NCI-H2227 (cell line): Measurements from ENCODE around the gene RUSF1.

Source experiments
- DNase-seq: peaks from one replicate; lab custom pipeline; 2025; ENCODE audit not compliant: unreplicated experiment; lab: John Stamatoyannopoulos, UW

The RUSF1 gene

DNA sequence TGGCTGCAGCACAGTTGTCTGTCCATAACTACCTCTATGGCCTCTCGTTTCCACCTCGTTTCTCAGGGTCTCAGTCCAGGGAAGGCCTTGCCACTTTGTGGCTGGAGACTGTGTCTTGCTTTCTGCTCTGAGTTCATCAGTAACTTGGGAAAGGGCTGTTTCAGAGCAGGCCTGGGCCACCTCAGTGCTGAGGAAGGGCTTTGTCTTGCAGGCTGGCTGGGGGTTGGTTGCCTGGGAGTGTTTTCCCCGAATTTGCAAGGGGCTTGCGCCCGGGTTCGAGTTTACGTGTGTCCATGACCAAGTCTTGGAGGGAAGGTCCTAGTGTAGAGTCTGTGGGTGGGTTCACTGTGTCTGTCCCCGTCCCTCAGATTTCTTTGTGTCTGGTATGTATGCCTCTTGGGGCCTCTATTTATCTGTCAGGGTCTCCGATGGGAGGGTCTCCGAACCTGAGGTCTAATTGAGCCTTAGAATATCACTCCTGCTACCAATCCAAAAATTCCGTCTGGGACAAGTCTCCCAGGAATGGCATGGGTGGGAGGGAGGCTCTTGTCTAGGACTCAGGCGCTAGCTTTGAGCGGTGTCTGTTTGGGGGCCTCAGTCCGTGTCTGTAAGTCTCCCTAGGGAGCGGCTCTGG, 36.8 kb downstream of the RUSF1 start:
- DNase-seq = no peak

DNA sequence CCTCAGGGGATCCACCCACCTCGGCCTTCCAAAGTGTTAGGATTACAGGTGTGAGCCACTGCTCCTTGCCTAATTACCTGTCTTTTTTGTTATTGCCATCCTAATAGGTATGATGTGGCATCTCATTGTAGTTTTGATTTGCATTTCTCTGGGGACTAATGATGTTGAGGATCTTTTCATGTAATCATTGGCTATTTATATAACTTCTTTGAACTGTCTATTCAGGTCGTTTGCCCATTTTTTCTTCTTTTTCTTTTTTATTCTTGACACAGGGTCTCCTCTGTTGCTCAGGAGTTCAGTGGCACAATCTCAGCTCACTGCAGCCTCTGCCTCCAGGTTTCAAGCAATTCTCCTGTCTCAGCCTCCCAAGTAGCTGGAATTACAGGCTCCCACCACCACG, 37.6 kb downstream of the RUSF1 start:
- DNase-seq = no peak

DNA sequence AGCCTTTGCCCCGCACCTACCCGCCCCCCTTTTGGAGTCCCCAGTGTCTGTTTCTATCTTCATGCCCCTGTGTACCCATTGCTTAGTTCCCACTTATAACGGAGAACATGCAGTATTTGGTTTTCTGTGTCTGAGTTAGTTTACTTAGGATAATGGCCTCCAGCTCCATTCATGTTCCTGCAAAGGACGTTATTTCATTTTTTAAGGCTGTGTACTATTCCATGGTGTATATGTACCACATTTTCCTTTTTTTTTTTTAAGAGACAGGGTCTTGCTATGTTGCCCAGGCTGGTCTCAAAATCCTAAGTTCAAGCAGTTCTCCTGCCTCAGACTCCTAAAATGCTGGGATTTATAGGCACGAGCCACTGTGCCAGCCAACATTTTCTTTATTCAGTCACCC, 40.3 kb downstream of the RUSF1 start:
- DNase-seq = no peak

DNA sequence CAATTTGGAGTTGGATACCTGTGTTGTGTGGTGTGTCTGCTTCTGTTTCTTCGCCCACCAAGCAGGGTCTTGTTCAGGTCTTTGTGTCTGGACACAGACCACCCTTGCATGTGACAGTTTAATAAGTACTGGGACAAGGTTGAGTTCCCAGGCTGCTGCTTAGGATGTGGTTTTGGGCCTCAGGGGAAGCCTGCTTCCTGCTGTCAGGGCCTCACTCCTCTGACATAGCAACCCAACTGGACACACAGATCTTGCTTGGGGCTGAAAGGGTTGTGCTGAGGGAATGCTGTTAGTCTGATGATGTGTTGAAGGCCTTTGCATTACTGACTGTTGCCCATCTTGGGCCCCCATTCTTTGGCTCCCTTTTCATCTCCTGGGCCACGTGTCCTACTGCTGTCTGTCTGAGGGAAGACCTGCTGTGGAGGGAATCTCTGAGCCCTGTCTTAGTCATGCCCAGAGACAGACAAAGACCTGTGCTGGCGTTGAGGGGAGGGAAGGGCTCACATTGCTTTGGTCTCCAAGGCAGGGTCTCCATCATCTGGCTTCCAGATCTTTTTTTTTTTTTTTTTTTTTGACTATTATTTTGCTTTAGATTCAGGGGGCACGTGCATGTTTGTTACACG, 40.9 kb downstream of the RUSF1 start:
- no peak for DNase-seq

DNA sequence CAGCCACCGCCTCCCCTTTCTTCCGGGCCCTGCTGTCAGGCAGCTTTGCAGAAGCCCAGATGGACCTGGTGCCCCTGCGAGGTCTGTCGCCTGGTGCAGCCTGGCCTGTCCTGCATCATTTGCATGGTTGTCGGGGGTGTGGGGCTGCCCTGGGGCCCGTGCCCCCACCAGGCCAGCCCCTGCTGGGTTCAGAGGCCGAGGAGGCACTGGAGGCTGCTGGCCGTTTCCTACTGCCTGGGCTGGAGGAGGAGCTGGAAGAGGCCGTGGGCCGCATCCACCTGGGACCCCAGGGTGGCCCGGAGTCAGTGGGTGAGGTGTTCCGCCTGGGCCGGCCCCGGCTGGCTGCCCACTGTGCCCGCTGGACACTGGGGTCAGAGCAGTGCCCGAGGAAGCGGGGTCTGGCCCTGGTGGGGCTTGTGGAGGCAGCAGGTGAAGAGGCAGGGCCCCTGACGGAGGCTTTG, 41.8 kb downstream of the RUSF1 start:
- DNase-seq = no peak

DNA sequence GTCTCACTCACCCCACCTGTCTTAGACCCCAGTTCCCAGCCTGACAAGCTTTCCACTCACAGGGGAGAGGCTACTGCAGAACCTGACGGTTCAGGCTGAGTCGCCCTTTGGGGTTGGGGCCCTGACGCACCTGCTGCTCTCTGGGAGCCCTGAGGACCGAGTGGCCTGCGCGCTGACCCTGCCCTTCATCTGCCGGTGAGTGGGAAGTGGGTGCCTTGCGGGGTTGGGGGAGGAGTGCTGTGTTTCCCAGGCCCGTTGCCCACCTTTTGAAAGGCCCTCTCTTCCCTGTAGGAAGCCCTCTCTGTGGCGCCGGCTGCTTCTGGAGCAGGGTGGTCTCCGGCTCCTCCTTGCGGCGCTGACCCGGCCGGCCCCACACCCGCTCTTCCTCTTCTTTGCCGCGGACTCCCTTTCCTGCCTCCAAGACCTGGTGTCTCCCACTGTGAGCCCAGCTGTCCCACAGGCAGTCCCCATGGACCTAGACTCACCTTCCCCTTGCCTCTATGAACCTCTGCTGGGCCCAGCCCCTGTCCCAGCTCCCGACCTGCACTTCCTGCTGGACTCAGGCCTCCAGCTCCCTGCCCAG, 42.3 kb downstream of the RUSF1 start:
- no peak for DNase-seq

DNA sequence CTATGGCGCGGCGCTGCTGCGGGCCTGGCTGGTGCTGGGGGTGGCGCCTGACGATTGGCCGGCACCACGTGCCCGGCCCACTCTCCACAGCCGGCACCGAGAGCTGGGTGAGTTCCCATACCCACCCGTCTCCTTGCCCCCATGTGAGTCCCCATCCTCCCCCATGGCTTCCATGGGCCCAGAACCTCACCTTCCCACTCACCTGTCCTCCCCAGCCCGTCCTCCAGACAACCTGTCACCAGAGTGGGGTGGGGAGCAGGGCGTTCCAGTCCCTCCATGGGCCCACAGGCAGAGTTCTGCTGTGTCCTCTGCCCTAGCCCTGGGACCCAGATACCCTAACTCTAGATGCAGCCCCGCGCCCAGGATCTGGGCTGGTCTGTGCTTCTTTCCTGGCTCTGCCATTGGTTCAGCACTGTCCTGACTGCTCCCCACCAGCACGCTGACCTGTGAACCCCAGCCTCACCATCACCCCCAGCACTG, 43.4 kb downstream of the RUSF1 start:
- no peak for DNase-seq

DNA sequence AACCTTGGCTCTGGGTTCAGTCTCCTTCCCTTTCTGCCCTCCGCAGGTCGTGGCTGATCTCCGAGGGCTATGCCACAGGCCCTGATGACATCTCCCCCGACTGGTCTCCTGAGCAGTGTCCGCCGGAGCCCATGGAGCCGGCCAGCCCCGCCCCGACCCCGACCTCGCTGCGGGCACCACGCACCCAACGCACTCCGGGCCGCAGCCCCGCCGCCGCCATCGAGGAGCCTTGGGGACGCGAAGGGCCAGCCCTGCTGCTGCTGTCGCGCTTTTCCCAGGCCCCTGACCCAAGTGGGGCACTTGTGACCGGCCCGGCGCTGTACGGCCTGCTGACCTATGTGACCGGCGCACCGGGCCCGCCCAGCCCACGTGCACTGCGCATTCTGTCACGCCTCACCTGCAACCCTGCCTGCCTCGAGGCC, 43.8 kb downstream of the RUSF1 start:
- no peak for DNase-seq

DNA sequence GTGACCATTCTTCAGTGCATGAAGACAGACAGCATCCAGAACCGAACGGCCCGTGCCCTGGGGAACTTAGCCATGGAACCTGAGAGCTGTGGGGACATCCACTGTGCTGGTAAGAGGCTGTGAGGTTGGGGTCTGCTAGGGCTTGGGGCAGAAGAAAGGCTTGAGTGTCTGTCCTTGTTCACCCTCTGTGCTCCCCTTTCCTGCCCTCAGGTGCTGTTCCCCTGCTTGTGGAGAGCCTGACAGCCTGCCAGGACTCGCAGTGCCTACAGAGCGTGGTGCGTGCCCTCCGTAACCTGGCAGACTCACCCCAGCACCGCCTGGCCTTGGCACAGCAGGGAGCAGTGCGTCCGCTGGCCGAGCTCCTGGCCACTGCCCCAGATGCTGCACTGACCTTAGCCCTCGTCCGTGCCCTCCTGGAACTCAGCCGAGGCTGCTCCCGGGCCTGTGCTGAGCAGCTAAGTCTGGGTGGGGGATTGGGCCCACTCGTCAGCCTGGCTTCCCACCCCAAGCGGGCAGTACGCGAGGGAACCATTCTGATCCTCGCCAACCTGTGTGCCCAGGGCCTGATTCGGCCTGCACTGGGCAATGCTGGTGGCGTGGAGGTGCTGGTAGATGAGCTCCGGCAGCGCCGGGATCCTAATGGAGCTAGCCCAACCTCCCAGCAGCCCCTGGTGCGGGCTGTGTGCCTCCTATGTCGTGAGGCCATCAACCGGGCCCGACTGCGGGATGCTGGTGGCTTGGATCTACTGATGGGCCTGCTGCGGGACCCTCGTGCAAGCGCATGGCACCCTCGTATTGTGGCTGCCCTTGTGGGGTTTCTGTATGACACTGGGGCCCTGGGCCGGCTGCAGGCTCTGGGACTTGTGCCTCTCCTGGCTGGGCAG, 46.0 kb downstream of the RUSF1 start:
- no peak for DNase-seq

DNA sequence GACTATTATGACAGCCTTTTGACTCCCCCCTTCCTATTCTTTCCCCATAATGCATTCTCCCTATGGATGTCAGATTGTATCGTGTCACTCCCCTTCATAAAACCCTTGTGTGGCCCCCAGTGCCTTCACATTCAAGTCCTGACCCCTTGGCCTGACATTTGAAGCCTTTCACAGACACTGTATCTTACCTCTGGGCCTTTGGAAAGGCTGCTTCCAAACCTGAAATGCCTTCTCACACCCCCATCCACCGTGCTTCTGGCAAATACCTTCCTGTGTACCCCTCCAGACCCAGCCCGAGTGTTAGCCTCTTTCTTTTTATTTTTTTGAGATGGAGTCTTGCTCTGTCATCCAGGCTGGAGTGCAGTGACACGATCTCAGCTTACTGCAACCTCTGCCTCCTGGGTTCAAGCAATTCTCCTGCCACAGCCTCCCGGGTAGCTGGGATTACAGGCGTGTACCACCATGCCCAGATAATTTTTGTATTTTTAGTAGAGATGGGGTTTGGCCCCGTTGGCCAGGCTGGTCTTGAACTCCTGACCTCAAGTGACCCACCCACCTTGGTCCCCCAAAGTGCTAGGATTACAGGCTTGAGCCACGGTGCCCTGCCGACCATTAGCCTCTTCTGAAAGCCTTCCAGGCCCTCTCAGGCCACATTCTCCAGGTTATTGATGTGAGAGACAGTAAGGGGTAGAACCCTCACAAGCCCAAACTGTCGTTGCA, 46.8 kb downstream of the RUSF1 start:
- no peak for DNase-seq

DNA sequence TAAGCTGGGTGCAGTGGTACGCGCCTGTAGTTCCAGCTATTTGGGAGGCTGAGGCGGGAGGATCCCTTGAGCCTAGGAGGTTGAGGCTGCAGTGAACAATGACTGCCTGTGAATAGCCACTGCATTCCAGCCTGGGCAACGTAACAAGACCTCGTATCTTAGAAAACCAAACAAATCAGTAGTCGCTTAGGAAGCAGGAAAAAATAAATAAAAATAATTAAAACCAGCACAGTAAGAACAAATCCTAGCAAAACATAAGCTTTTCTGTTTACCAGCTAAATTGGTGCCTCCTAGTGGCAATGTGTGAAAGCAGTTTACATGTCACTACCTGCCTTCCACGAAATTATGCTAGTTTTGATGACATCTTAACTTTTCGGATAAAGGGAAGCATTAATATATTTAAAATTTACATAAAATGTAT, 47.6 kb downstream of the RUSF1 start:
- DNase-seq = peak; percentile 48

DNA sequence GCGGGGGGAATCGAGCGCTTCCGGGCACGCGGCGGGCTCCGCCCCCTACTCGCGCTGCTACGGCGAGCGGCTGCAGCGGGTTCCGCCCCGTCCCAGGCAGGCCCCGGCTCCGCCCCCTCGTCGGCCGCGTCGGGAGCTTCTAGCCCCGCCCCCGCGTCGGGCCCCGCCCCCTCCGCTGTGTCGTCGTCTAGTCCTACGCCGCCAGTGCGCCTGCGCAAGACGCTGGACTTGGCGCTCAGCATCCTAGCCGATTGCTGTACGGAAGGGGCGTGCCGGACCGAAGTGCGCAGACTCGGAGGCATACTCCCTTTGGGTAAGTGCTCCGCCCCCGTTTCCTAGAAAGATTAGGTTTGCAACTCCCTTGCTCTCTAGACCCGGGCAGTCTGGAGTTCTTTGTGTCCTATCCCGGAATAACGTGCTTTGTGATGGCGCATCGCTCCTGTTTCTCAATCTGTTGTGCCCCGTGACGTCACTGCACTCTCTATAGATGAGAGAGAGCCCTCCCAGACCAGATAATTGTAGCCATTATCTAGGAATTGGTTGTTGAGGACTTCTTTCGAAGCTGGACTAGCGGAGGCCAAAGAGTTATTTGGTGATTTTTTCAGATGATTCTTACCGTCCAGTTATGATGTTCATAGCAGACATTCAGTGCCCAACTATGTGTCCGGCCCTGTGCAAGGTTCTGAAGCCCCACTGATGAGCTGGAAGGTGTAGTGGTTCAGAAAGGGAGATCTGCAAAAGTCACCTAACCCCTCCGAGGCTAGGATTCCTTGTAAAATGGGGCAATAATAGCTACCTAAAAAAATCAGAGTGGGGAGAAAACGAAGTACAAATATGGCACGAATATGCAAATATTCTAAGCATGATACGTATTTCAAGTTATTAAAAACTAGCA, 48.3 kb downstream of the RUSF1 start:
- DNase-seq = peak; percentile 100

DNA sequence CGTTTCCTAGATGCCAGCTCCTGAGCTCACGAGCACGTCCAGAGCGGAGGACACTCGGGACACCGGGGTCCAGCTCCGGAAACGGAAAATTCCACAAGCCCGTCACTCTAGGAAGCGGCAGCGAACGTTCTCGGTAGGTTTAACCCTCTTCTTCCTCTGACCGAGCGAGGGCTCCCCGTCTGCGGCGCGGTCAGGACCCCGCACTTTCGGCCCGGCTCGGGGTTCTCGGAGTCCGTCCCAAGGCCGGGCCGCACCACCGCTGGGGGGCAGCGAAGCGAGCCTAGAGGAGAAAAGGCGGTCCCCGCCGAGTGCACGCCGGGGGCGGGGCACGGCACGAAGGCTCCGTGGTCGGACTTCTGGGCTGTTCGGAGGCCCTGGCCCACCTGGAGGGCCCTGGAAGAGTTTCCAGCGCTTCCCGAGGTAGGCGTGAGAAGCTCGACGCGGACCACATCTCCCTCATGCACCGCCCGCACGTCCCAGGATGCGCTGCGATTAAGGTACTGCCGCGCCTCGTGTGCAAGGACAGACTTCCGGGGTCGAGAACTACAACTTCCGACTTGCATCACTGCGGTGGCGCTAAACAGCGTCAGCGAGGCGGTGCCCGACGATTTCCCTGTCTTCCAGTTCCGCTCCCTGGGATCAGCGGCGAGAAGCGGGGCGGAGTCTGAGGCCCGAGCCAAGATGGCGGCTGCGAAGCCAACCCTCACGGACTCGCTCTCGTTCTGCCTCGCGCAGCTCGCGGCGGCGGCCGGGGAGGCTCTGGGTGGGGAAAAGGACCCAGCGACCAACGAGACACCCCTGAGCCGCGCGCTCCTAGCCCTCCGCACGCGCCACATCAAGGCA, 49.1 kb downstream of the RUSF1 start, which contains the start of gene ARMC5:
Gene ARMC5, plus strand, starts transcription at position 658 of the 843 bp plus-strand sequence. Its CDS starts 24 bp downstream, at position 682.
- DNase-seq = peak; percentile 98

DNA sequence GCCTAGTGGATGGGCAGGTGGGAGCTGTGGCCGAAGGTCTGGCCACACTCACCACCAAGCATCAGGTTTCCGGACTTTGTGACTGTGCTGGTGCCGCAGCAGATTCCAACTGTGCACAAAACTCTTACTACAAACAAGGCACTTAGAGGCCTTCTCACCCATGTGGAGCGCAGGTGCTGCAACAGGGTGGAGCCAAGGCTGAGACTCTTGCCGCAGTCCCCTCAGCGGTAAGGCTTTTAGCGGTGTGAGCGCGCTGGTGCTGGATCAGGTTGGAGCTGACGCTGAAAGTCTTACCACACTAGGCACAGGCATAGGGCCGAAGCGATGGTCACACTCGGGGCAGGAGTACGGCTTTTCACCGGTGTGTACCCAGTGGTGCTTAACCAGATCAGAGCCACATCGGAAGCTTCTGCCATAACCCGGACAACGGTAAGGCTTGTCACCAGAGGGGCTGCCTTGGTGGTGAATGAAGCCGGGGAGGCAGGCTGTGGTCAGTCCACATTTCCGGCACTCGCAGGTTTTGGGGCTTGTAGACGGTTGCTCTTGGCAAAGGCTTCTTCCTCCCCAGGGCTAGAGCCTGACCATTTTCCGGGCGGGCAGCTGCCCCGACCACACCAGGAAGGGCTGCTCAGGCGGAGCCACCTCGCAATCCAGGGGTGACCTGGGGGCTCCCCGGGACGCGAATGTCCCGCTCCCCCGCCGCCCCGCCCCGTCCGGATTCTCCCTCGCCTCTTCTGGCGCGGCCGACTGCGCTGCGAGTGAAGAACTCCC, 49.9 kb downstream of the RUSF1 start:
- DNase-seq = peak; percentile 64

DNA sequence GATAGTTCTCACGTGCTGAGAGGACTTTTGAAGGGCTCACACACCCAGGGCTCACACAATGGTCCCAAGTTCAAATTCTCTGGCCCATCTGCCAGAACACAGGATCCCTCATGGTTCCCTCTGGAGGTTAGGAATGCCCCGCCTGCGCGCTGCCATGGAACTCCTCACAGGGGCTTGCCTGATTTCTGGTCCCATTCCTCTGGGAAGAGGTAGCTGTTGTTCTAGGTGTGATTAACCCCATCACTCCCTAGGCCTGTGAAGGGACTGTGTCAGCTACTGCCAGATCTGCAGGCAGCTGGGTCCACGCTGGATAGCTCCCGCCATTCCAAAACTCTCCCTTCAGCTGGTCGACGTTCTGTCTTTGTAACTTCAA, 51.2 kb downstream of the RUSF1 start:
- no peak for DNase-seq

DNA sequence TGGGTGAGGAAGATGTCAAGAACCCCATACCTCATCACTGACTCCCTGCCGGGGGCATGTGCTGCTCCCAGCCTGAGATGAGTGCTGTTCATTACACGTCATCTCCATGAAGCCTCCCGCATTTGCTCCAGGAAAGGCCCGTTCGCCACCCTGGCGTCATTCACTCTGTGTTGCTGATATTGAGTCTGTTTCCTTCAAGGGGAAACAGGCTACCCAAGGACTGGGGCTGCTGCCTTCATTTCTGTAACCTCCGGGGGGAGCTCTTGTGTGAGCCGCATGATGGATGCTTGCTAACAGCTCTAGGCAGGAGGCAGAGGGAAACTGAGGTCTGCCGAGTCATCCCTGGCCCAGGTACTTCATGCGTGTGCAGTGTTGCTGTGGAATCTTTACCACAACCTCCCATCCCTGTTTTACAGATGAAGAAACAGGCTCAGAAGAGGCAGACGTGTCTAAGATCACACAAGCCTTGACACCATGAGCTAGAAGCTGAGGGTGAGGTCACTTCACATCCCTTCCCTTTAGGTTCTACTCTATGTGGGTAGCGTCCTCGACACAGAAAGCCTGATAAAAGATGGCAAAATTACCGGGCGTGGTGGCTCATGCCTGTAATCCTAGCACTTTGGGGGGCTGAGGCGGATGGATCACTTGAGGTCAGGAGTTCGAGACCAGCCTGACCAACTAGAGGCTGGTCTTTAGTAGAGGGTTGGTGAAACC, 52.4 kb downstream of the RUSF1 start:
- peak; percentile 20 for DNase-seq
